SJCRH30 (cell line): Measurements from ENCODE around the gene CPNE8. TPM values are rescaled to one million over a fixed set of nuclear protein-coding genes. Genes with fewer than 3 reads are reported as not detected.

Experiments
- DNase-seq, 2 experiments: peaks; one replicate each; pipeline ENCODE4 v3.0.0-alpha.2; 2015 to 2020
- H3K27ac ChIP-seq: fragments of 250-450 bp; sonication (Bioruptor Pico); 2 replicates; pipeline ENCODE4 v1.5.1; 2020; ENCODE audit warnings: mild to moderate bottlenecking, moderate library complexity
- H3K27me3 ChIP-seq: fragments of 250-450 bp; sonication (Bioruptor Pico); 2 replicates; pipeline ENCODE4 v1.5.1; 2020; ENCODE audit warnings: mild to moderate bottlenecking, moderate library complexity
- H3K36me3 ChIP-seq: fragments of 250-450 bp; sonication (Bioruptor Pico); 2 replicates; pipeline ENCODE4 v1.5.1; 2020; ENCODE audit warnings: mild to moderate bottlenecking, moderate library complexity
- H3K4me1 ChIP-seq: fragments of 250-450 bp; sonication (Bioruptor Pico); 2 replicates; pipeline ENCODE4 v1.5.1; 2020; ENCODE audit warnings: mild to moderate bottlenecking, moderate library complexity
- H3K4me3 ChIP-seq: fragments of 250-450 bp; sonication (Bioruptor Pico); 2 replicates; pipeline ENCODE4 v1.5.1; 2020; ENCODE audit warnings: mild to moderate bottlenecking, moderate library complexity
- H3K9me3 ChIP-seq: fragments of 250-450 bp; sonication (Bioruptor Pico); replicated peaks from 2 replicates; pipeline ENCODE4 v1.5.1; 2020; ENCODE audit warnings: mild to moderate bottlenecking, moderate library complexity
- total RNA-seq: library from RNA; depleted of rRNA; stranded (reverse); fragments of >200 nt; shearing (Covaris generic); gene quantifications from 2 replicates; pipeline ENCODE4 v1.2.3, GENCODE V29; 2014

Gene CPNE8
- total RNA-seq, 1 experiment from 2014 or later, result not detected

- no peak for DNase-seq
- Histone ChIP-seq H3K4me1 (no peaks in the 10 kb centered on the region), H3K4me3 (no peak overlapping the region), H3K36me3 (no peaks in the 10 kb centered on the region), H3K27me3 (no peaks in the 10 kb centered on the region), H3K27ac (no peak overlapping the region), H3K9me3 (no peaks in the 10 kb centered on the region)
These were observed 81.7 kb downstream of the CPNE8 start for GRCh38 chr12:38823738-38824137.

DNA sequence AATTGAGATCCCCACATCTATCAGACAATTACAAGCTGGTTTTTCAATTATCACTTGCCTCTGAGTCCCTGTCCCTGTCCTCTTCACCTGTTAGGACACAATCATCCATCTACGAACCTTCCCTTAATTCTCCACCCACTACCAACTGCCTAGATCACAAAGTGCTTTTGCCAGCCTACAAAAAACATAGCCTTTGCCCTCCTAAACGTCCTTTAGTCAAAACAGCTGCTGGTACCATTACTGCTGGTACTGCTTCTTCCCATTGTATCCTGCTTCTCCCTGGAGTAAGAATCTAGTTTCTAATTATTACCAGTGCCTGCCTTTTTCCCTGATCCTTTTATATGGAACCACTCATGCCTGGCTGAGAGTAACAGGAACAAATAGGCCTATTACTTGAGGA lies 82.1 kb downstream of the CPNE8 start:
- Histone ChIP-seq H3K4me1 (no peaks in the 10 kb centered on the region), H3K4me3 (no peak overlapping the region), H3K9me3 (no peaks in the 10 kb centered on the region), H3K27ac (no peak overlapping the region), H3K27me3 (no peaks in the 10 kb centered on the region), H3K36me3 (no peaks in the 10 kb centered on the region)
- DNase-seq, result no peak

- H3K27me3 ChIP-seq, result no peaks in the 10 kb centered on the region
- H3K4me3 ChIP-seq, result no peak overlapping the region
- H3K27ac ChIP-seq, result no peak overlapping the region
- no peak for DNase-seq
- no peaks in the 10 kb centered on the region for H3K4me1 ChIP-seq
- no peaks in the 10 kb centered on the region for H3K36me3 ChIP-seq
- no peaks in the 10 kb centered on the region for H3K9me3 ChIP-seq
These were observed 87.4 kb downstream of the CPNE8 start for GRCh38 chr12:38817942-38818341.

DNA sequence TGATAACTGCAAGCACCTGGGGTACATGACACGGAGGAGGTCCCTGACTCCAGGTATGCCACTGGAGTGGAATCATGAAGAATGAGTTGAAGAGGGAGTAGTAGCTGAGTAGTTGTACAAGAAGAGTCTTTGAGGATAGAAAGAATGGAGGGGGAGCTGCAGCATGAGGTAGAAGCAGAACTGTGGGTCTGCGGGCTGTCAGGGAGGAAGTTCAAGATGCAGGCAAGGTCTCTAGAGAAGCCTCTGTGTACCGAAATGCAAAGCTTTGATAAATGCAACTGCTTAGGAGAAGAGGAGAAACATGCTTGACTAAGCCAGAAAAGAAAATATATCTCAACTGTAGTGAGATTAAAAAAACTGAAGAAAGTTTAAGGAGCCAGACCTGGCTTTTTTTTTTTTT lies 91.5 kb downstream of the CPNE8 start:
- no peak for DNase-seq
- Histone ChIP-seq H3K27me3 (no peaks in the 10 kb centered on the region), H3K4me3 (no peak overlapping the region), H3K9me3 (no peaks in the 10 kb centered on the region), H3K27ac (no peak overlapping the region), H3K36me3 (no peaks in the 10 kb centered on the region), H3K4me1 (no peaks in the 10 kb centered on the region)

DNA sequence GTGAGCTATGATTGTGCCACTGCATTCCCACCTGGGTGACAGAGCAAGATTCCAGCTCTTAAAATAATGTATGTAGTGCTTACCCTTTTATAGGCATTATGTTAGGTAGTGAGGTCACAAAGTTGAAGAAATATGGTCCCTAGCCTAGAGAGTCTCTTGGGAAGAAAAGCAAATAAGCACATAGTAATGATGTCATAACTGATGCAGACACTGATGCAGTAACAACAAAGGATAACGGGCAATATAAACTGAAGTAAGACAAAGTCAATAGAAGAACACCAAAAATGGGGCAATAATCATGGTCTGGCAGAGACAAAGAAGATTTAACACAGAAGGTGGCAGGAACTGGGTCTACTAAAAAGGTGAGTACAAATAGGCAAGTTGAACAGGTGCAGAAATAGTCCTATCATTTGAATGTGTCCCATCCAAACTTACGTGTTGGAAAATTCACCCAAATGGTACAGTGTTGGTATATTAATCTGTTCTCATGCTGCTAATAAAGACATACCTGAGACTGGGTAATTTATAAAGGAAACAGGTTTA lies 93.5 kb downstream of the CPNE8 start:
- no peak for DNase-seq
- no peaks in the 10 kb centered on the region for H3K9me3 ChIP-seq
- H3K4me3 ChIP-seq, result no peak overlapping the region
- no peaks in the 10 kb centered on the region for H3K27me3 ChIP-seq
- H3K4me1 ChIP-seq, result no peaks in the 10 kb centered on the region
- H3K36me3 ChIP-seq, result no peaks in the 10 kb centered on the region
- no peak overlapping the region for H3K27ac ChIP-seq

- no peak overlapping the region for H3K4me3 ChIP-seq
These were observed 95.6 kb downstream of the CPNE8 start for GRCh38 chr12:38809832-38810231.

DNA sequence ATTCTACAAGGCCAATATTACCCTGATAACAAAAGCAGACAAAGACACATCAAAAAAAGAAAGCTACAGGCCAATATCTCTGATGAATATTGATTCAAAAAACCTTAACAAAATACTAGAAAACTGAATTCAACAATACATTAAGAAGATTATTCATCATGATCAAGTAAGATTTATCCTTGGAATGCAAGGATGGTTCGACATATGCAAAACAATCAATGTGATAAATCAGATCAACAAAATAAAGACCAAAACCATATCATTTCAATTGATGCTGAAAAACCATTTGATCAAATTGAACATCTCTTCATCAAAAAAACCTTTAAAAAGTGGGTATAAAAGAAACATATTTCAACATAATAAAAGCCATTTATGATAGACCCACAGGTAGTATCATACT lies 117.3 kb downstream of the CPNE8 start:
- DNase-seq, result no peak

More at GRCh38 chr12:38809832-38810231, 95.6 kb downstream of the CPNE8 start:
- DNase-seq, result no peak
- Histone ChIP-seq H3K9me3 (no peaks in the 10 kb centered on the region), H3K27ac (no peak overlapping the region), H3K27me3 (no peaks in the 10 kb centered on the region), H3K36me3 (no peaks in the 10 kb centered on the region), H3K4me1 (no peaks in the 10 kb centered on the region)

DNA sequence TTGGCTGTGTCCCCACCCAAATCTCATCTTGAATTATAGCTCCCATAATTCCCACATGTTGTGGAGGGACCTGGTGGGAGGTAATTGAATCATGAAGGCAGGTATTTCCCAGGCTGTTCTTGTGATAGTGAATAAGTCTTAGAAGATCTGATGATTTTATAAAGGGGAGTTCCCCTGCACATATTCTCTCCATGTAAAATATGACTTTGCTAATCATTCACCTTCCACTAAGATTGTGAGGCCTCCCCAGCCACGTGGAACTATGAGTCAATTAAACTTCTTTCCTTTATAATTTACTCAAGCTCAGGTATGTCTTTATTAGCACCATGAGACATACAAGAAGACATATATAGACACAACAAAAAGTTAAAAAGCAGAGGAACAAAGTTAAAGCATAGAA lies 120.0 kb downstream of the CPNE8 start:
- H3K4me3 ChIP-seq, result no peak overlapping the region
- no peaks in the 10 kb centered on the region for H3K9me3 ChIP-seq

More for the DNA sequence above, 117.3 kb downstream of the CPNE8 start:
- Histone ChIP-seq H3K36me3 (no peaks in the 10 kb centered on the region), H3K9me3 (no peaks in the 10 kb centered on the region), H3K27ac (no peak overlapping the region), H3K27me3 (no peaks in the 10 kb centered on the region), H3K4me1 (no peaks in the 10 kb centered on the region), H3K4me3 (no peak overlapping the region)

DNA sequence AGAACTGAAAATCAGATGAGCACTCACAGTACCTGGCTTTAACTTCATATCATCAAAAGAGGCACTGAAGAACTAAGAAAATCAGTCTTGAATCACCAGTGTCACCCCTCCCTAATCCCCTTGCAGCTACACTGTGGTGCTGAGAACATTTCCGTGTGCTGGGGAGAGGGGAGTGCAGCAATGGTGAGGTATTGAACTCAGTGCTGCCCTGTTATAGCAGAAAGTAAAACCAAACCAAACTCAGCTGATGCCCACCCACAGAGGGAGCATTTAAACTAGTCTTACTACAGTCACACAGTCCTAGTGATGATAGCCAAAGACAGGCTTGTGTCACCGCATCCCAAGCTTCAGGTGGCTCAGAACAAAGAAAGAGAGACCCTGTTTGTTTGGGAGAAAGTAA lies 122.1 kb downstream of the CPNE8 start:
- Histone ChIP-seq H3K36me3 (no peaks in the 10 kb centered on the region), H3K27me3 (no peaks in the 10 kb centered on the region), H3K4me3 (no peak overlapping the region), H3K27ac (no peak overlapping the region), H3K4me1 (no peaks in the 10 kb centered on the region), H3K9me3 (no peaks in the 10 kb centered on the region; the same call in 1 of the 2 replicates)
- no peak for DNase-seq

More for the DNA sequence above, 120.0 kb downstream of the CPNE8 start:
- DNase-seq, result no peak
- Histone ChIP-seq H3K27ac (no peak overlapping the region), H3K4me1 (no peaks in the 10 kb centered on the region), H3K27me3 (no peaks in the 10 kb centered on the region), H3K36me3 (no peaks in the 10 kb centered on the region)

DNA sequence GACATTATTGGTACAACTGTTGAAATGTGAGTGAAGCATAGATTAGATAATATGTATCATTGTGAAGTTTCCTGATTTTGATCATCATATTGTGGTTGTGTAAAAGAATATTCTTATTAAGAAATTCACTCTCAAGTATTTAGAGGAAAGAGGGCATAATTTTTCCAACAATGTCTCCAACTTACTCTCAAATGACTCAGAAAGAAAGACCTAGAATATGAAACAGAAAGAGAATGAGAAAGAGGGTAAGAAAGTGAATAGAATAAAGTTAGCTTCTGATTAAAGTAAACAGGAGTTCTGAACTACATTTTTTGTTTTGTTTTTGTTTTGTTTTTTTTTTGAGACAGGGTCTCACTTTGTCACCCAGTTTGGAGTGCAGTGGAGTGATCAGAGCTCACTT lies 123.0 kb downstream of the CPNE8 start:
- no peak overlapping the region for H3K4me3 ChIP-seq
- H3K36me3 ChIP-seq, result no peaks in the 10 kb centered on the region
- no peak for DNase-seq

GRCh38 chr12:38776647-38777046 lies 128.7 kb downstream of the CPNE8 start:
- DNase-seq, result no peak
- no peaks in the 10 kb centered on the region for H3K4me1 ChIP-seq
- H3K9me3 ChIP-seq, result no peaks in the 10 kb centered on the region; the same call in 1 of the 2 replicates
- H3K27ac ChIP-seq, result no peak overlapping the region
- no peaks in the 10 kb centered on the region for H3K27me3 ChIP-seq
- no peaks in the 10 kb centered on the region for H3K36me3 ChIP-seq
- no peak overlapping the region for H3K4me3 ChIP-seq

More for the DNA sequence above, 123.0 kb downstream of the CPNE8 start:
- Histone ChIP-seq H3K27me3 (no peaks in the 10 kb centered on the region), H3K9me3 (no peaks in the 10 kb centered on the region; the same call in 1 of the 2 replicates), H3K27ac (no peak overlapping the region), H3K4me1 (no peaks in the 10 kb centered on the region)

GRCh38 chr12:38775457-38775856 lies 129.9 kb downstream of the CPNE8 start:
- no peaks in the 10 kb centered on the region; the same call in 1 of the 2 replicates for H3K9me3 ChIP-seq
- no peak overlapping the region for H3K4me3 ChIP-seq
- no peaks in the 10 kb centered on the region for H3K4me1 ChIP-seq
- H3K36me3 ChIP-seq, result no peaks in the 10 kb centered on the region
- no peak overlapping the region for H3K27ac ChIP-seq
- no peak for DNase-seq
- no peaks in the 10 kb centered on the region for H3K27me3 ChIP-seq

DNA sequence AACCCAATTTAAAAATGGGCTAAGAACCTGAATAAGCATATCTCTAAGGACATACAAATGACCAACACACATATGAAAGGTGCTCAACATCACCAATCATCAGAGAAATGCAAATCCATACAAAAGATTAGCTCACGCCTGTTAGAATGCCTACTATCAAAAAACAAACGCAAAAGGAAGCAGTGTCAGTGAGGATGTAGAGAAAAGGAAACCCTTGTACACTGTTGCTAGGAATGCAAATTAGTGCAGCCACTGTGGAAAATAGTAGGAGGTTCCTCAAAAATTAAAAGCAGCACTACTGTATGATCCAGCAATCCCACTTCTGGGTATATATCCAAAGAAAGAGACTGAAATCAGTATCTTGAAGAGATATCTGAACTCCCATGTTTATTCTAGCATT lies 133.0 kb downstream of the CPNE8 start:
- Histone ChIP-seq H3K36me3 (no peaks in the 10 kb centered on the region), H3K9me3 (no peaks in the 10 kb centered on the region), H3K27me3 (no peaks in the 10 kb centered on the region), H3K4me1 (no peaks in the 10 kb centered on the region), H3K27ac (no peak overlapping the region), H3K4me3 (no peak overlapping the region)
- no peak for DNase-seq

DNA sequence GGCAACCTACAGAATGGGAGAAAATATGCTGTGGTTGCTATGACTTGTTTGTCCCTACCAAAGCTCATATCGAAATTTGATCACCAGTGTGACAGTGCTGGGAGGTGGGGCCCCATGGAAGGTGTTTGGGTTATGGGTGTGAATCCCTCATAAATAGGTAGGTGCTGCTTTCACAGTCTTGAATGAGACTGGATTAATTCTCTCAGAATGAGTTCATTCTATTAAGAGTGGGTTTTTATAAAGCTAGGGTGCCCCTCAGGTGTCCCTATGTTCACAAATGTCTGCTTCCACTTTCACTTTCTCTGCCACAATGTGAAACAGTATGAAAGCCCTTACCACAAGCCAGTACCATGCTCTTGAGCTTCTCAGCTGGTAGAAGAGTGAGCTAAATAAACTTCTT lies 133.5 kb downstream of the CPNE8 start:
- H3K36me3 ChIP-seq, result no peaks in the 10 kb centered on the region
- H3K4me1 ChIP-seq, result no peaks in the 10 kb centered on the region
- H3K27me3 ChIP-seq, result no peaks in the 10 kb centered on the region
- no peak overlapping the region for H3K4me3 ChIP-seq
- no peak for DNase-seq
- H3K27ac ChIP-seq, result no peak overlapping the region
- H3K9me3 ChIP-seq, result no peaks in the 10 kb centered on the region

- H3K27ac ChIP-seq, result no peak overlapping the region
- H3K9me3 ChIP-seq, result no peaks in the 10 kb centered on the region
- DNase-seq, result no peak
- no peak overlapping the region for H3K4me3 ChIP-seq
- no peaks in the 10 kb centered on the region for H3K36me3 ChIP-seq
- H3K27me3 ChIP-seq, result peaks cover 4% of the 10 kb centered on the region
- no peaks in the 10 kb centered on the region for H3K4me1 ChIP-seq
These were observed 143.6 kb downstream of the CPNE8 start for GRCh38 chr12:38761636-38762342.

DNA sequence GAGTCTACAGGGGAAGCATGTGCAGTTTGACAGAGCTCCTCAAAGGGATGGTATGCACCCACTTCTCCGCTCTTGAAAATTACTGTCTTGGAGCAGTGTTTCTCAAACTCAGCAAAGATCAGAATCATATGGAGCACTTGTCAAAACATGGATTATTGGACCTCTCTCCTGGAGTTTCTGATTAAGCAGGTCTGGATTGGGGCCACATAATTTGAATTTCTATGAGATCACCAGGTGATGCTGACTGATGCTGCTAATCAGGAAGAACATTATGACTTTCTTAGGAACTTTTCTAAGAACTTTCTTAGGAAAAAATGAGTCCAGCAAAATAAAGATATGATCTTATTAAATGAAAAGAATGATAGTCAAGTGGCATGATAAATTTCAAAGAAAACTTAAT lies 144.3 kb downstream of the CPNE8 start:
- peaks cover 4% of the 10 kb centered on the region for H3K27me3 ChIP-seq
- no peaks in the 10 kb centered on the region for H3K36me3 ChIP-seq
- no peak for DNase-seq
- H3K27ac ChIP-seq, result no peak overlapping the region
- no peak overlapping the region for H3K4me3 ChIP-seq
- H3K4me1 ChIP-seq, result no peaks in the 10 kb centered on the region
- no peaks in the 10 kb centered on the region for H3K9me3 ChIP-seq
